ENCODE results near the gene PLK2. TPM values are rescaled to one million over a fixed set of nuclear protein-coding genes. Genes with fewer than 3 reads are reported as not detected.

Gene PLK2
- polyA plus RNA-seq, 2 donors = 21.5 to 24.4 TPM

- Histone ChIP-seq H3K4me1 (ENCODE audit: control insufficient read depth in 2 of 2, insufficient read depth in 2 of 2, low read length in 1 of 2) (peaks cover 0 to 4% of the 10 kb centered on the region in 2 donors), H3K36me3 (ENCODE audit: control insufficient read depth in 2 of 2, insufficient read depth in 2 of 2, low read length in 1 of 2) (peaks cover 6 to 11% of the 10 kb centered on the region in 2 donors), H3K4me3 (ENCODE audit: low read depth in 1 of 2, low read length in 2 of 2) (no peak overlapping the region), H3K9me3 (ENCODE audit: control insufficient read depth in 2 of 2, insufficient read depth in 1 of 2, low read depth in 1 of 2, low read length in 1 of 2) (no peaks in the 10 kb centered on the region), H3K27me3 (ENCODE audit: control insufficient read depth in 1 of 2, insufficient read depth in 2 of 2, low read length in 2 of 2) (no peaks in the 10 kb centered on the region), H3K27ac (ENCODE audit: low read depth in 2 of 2, low read length in 1 of 2) (peak overlapping the region in 1 of 2 donors; percentile 34)
- WGBS, 2 donors = 67 to 83% methylated on average over 1 of the region's 1 CpG
These were observed 5.9 kb downstream of the PLK2 start for GRCh38 chr5:58454025-58454424.

DNA sequence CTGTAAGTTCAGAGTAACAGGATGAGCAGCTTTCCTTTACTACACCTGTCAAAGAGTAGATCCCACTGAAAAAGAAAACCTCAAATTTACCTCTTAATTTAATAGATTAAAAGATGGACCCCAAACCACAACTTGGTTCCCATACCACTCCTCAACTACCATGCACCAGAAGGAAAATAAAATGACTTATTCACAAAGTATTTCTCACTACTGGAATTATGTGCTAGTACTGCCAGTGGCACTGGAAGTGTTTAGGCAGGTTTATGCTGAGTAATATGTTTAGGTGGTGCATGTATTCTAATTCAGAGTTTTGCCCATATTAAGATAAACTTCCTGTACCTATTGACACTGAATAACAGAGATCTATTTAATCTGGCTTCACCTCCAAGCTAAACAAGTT lies 6.6 kb downstream of the PLK2 start:
- Histone ChIP-seq H3K27me3 (ENCODE audit: control insufficient read depth in 1 of 2, insufficient read depth in 2 of 2, low read length in 2 of 2) (no peaks in the 10 kb centered on the region), H3K27ac (ENCODE audit: low read depth in 2 of 2, low read length in 1 of 2) (no peak overlapping the region), H3K4me1 (ENCODE audit: control insufficient read depth in 2 of 2, insufficient read depth in 2 of 2, low read length in 1 of 2) (peaks cover 0 to 4% of the 10 kb centered on the region in 2 donors), H3K4me3 (ENCODE audit: low read depth in 1 of 2, low read length in 2 of 2) (no peak overlapping the region), H3K36me3 (ENCODE audit: control insufficient read depth in 2 of 2, insufficient read depth in 2 of 2, low read length in 1 of 2) (peaks cover 6 to 11% of the 10 kb centered on the region in 2 donors), H3K9me3 (ENCODE audit: control insufficient read depth in 2 of 2, insufficient read depth in 1 of 2, low read depth in 1 of 2, low read length in 1 of 2) (no peaks in the 10 kb centered on the region)

DNA sequence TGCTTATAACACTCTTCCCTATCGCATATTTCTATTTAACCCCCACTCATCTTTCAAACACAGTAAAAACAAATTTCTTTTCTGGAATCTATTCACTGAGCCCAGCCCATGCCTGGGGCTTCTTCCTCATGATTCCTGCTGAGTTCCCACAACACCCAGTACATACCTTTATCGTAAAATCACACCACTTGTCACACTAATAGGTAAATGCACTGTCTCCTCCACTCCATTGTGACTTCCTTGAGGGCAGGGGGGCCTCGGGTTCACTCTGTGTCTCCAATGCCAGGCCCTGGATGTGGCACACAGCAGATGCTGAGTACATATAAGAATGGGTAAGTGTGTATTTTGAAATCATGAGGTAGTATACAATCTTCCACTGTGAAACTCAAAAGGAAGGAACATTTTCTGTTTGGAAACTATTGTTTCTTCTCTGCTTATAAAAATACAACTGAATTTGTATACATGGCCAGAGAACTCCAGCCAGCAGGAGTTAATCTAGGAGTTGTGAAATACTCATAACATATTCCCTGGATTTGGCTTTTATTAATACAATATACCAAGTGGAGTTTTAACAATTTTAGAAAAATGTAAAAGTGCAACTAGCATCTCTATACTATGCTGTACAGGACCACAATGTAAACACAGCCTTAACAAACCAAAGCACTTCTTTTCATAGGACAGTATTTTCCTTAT lies 7.2 kb downstream of the PLK2 start:
- H3K4me1 ChIP-seq (ENCODE audit: control insufficient read depth in 2 of 2, insufficient read depth in 2 of 2, low read length in 1 of 2) = peaks cover 0 to 4% of the 10 kb centered on the region in 2 donors
- 57 to 66% methylated on average over 3 of the region's 3 CpGs for WGBS, 2 donors
- H3K27ac ChIP-seq (ENCODE audit: low read depth in 2 of 2, low read length in 1 of 2) = peak overlapping the region; percentile 66 to 71

DNA sequence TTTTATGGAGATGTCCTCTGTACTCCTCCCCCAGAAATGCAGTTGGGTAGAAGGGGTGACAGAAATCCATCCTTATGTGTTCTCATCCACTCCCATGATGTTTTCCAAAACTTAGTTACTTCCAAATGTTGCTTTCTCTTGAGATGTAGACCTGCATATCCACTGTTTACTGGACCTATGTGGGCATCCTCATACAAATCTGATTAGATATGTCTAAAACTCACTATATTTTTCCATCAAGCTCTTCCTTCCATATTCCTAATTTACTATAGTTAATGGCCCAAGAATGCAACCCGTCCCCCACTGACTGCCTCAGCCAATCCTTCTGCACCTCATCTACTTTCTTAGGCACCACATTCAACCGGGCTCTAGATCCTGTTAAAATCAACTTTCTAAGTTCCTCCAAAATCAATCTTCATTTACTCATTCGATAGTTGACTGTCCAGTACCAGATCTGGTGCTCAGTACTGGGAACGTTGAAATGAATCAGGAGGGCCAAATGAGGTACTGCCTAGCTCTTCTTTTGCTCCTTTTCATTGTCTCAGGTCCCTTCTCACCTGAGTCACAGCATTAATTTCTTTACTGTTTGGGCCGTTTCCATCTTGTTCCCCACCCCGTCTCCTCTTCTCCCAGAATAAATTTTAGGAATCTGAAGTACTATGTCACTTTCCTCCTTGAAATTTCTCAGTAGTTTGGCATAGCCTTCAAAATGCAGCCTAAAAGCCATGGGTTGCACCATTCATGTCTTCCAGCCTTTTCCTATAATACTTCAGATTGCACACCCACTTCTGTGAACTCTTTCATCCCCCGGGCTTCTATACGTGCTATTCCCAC lies 7.9 kb downstream of the PLK2 start:
- WGBS, 2 donors = 75 to 84% methylated on average over 8 of the region's 8 CpGs
- Histone ChIP-seq H3K9me3 (ENCODE audit: control insufficient read depth in 2 of 2, insufficient read depth in 1 of 2, low read depth in 1 of 2, low read length in 1 of 2) (no peaks in the 10 kb centered on the region), H3K4me1 (ENCODE audit: control insufficient read depth in 2 of 2, insufficient read depth in 2 of 2, low read length in 1 of 2) (peaks cover 0 to 4% of the 10 kb centered on the region in 2 donors), H3K27ac (ENCODE audit: low read depth in 2 of 2, low read length in 1 of 2) (no peak overlapping the region), H3K4me3 (ENCODE audit: low read depth in 1 of 2, low read length in 2 of 2) (no peak overlapping the region), H3K27me3 (ENCODE audit: control insufficient read depth in 1 of 2, insufficient read depth in 2 of 2, low read length in 2 of 2) (no peaks in the 10 kb centered on the region), H3K36me3 (ENCODE audit: control insufficient read depth in 2 of 2, insufficient read depth in 2 of 2, low read length in 1 of 2) (peaks cover 6 to 11% of the 10 kb centered on the region in 2 donors)

More for the DNA sequence above, 7.2 kb downstream of the PLK2 start:
- H3K4me3 ChIP-seq (ENCODE audit: low read depth in 1 of 2, low read length in 2 of 2) = no peak overlapping the region
- peaks cover 6 to 11% of the 10 kb centered on the region in 2 donors for H3K36me3 ChIP-seq (ENCODE audit: control insufficient read depth in 2 of 2, insufficient read depth in 2 of 2, low read length in 1 of 2)
- no peaks in the 10 kb centered on the region for H3K9me3 ChIP-seq (ENCODE audit: control insufficient read depth in 2 of 2, insufficient read depth in 1 of 2, low read depth in 1 of 2, low read length in 1 of 2)
- no peaks in the 10 kb centered on the region for H3K27me3 ChIP-seq (ENCODE audit: control insufficient read depth in 1 of 2, insufficient read depth in 2 of 2, low read length in 2 of 2)

GRCh38 chr5:58450811-58451629 lies 8.9 kb downstream of the PLK2 start:
- 72 to 75% methylated on average over 10 of the region's 10 CpGs for WGBS, 2 donors
- no peaks in the 10 kb centered on the region for H3K27me3 ChIP-seq (ENCODE audit: control insufficient read depth in 1 of 2, insufficient read depth in 2 of 2, low read length in 2 of 2)
- no peak overlapping the region for H3K27ac ChIP-seq (ENCODE audit: low read depth in 2 of 2, low read length in 1 of 2)
- peaks cover 3% of the 10 kb centered on the region in 2 donors for H3K9me3 ChIP-seq (ENCODE audit: control insufficient read depth in 2 of 2, insufficient read depth in 1 of 2, low read depth in 1 of 2, low read length in 1 of 2)
- peaks cover 0 to 4% of the 10 kb centered on the region in 2 donors for H3K4me1 ChIP-seq (ENCODE audit: control insufficient read depth in 2 of 2, insufficient read depth in 2 of 2, low read length in 1 of 2)
- peaks cover 6 to 9% of the 10 kb centered on the region in 2 donors for H3K36me3 ChIP-seq (ENCODE audit: control insufficient read depth in 2 of 2, insufficient read depth in 2 of 2, low read length in 1 of 2)
- no peak overlapping the region for H3K4me3 ChIP-seq (ENCODE audit: low read depth in 1 of 2, low read length in 2 of 2)

DNA sequence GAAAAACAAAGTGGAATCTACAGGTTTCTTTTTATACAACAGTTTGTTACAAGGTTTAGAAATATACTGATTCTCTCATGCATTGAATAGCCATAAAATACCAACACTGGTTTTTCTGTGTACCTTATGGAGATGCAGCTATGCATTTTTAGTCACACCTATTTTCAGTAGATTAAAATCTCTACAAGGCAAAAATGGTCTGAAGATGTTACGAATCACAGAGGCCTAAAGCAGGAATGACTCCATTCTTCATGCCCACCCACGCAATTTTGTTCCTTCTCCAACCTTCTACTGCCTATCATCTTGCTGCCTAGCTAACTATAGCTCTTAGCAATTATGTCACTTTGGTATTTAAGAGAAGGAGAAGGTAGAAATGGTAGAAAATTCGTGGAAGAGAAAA lies 9.9 kb downstream of the PLK2 start:
- 70 to 78% methylated on average over 3 of the region's 3 CpGs for WGBS, 2 donors
- Histone ChIP-seq H3K9me3 (ENCODE audit: control insufficient read depth in 2 of 2, insufficient read depth in 1 of 2, low read depth in 1 of 2, low read length in 1 of 2) (peaks cover 3% of the 10 kb centered on the region in 2 donors), H3K27ac (ENCODE audit: low read depth in 2 of 2, low read length in 1 of 2) (no peak overlapping the region), H3K4me1 (ENCODE audit: control insufficient read depth in 2 of 2, insufficient read depth in 2 of 2, low read length in 1 of 2) (peaks cover 0 to 2% of the 10 kb centered on the region in 2 donors), H3K4me3 (ENCODE audit: low read depth in 1 of 2, low read length in 2 of 2) (no peak overlapping the region), H3K36me3 (ENCODE audit: control insufficient read depth in 2 of 2, insufficient read depth in 2 of 2, low read length in 1 of 2) (peaks cover 3% of the 10 kb centered on the region in 2 donors), H3K27me3 (ENCODE audit: control insufficient read depth in 1 of 2, insufficient read depth in 2 of 2, low read length in 2 of 2) (no peaks in the 10 kb centered on the region)

DNA sequence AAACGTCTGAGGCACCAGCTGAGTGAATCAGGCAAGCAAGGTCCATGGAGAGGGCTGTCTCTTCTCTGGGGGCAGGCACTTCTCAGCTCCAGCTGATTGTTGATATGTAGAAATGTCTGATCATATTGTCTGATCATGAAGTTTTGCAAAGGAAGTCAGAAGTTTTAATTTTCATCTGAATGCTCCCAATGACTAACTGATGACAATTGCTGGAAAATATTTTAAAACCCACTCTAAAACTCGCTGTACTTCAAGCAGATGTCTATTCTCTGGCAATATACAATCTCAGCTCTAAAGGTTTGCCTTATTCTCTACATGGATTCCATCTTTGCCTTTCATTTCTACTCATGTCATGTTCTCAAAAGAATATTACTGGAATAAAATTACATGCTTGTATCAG lies 12.7 kb downstream of the PLK2 start:
- WGBS, 2 donors = 69 to 77% methylated on average over 2 of the region's 2 CpGs
- no peaks in the 10 kb centered on the region for H3K36me3 ChIP-seq (ENCODE audit: control insufficient read depth in 2 of 2, insufficient read depth in 2 of 2, low read length in 1 of 2)
- H3K27ac ChIP-seq (ENCODE audit: low read depth in 2 of 2, low read length in 1 of 2) = no peak overlapping the region
- peaks cover 3% of the 10 kb centered on the region in 2 donors for H3K9me3 ChIP-seq (ENCODE audit: control insufficient read depth in 2 of 2, insufficient read depth in 1 of 2, low read depth in 1 of 2, low read length in 1 of 2)
- no peaks in the 10 kb centered on the region for H3K27me3 ChIP-seq (ENCODE audit: control insufficient read depth in 1 of 2, insufficient read depth in 2 of 2, low read length in 2 of 2)
- no peaks in the 10 kb centered on the region for H3K4me1 ChIP-seq (ENCODE audit: control insufficient read depth in 2 of 2, insufficient read depth in 2 of 2, low read length in 1 of 2)
- no peak overlapping the region for H3K4me3 ChIP-seq (ENCODE audit: low read depth in 1 of 2, low read length in 2 of 2)

DNA sequence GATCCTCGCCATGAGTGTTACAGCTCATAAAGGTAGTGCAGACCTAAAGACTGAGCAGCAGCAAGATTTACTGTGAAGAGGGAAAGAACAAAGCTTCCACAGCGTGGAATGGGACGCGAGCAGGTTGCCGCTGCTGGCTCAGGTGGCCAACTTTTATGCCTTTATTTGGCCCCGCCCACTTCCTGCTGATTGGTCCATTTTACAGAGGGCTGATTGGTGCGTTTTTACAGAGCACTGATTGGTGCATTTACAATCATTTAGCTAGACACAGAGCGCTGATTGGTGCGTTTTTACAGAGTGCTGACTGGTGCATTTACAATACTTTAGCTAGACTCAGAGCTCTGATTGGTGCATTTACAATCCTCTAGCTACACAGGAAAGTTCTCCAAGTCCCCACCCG lies 13.9 kb downstream of the PLK2 start:
- WGBS, 2 donors = 88 to 94% methylated on average over 10 of the region's 10 CpGs
- H3K4me1 ChIP-seq (ENCODE audit: control insufficient read depth in 2 of 2, insufficient read depth in 2 of 2, low read length in 1 of 2) = no peaks in the 10 kb centered on the region
- no peaks in the 10 kb centered on the region for H3K36me3 ChIP-seq (ENCODE audit: control insufficient read depth in 2 of 2, insufficient read depth in 2 of 2, low read length in 1 of 2)
- no peak overlapping the region for H3K27ac ChIP-seq (ENCODE audit: low read depth in 2 of 2, low read length in 1 of 2)
- no peaks in the 10 kb centered on the region for H3K27me3 ChIP-seq (ENCODE audit: control insufficient read depth in 1 of 2, insufficient read depth in 2 of 2, low read length in 2 of 2)
- peaks cover 3% of the 10 kb centered on the region in 2 donors for H3K9me3 ChIP-seq (ENCODE audit: control insufficient read depth in 2 of 2, insufficient read depth in 1 of 2, low read depth in 1 of 2, low read length in 1 of 2)
- no peak overlapping the region for H3K4me3 ChIP-seq (ENCODE audit: low read depth in 1 of 2, low read length in 2 of 2)

GRCh38 chr5:58444805-58445204 lies 15.1 kb downstream of the PLK2 start:
- Histone ChIP-seq H3K27ac (ENCODE audit: low read depth in 2 of 2, low read length in 1 of 2) (no peak overlapping the region), H3K4me3 (ENCODE audit: low read depth in 1 of 2, low read length in 2 of 2) (no peak overlapping the region)

More at GRCh38 chr5:58444805-58445204, 15.1 kb downstream of the PLK2 start:
- H3K4me1 ChIP-seq (ENCODE audit: control insufficient read depth in 2 of 2, insufficient read depth in 2 of 2, low read length in 1 of 2) = no peaks in the 10 kb centered on the region
- no peaks in the 10 kb centered on the region for H3K36me3 ChIP-seq (ENCODE audit: control insufficient read depth in 2 of 2, insufficient read depth in 2 of 2, low read length in 1 of 2)
- H3K27me3 ChIP-seq (ENCODE audit: control insufficient read depth in 1 of 2, insufficient read depth in 2 of 2, low read length in 2 of 2) = no peaks in the 10 kb centered on the region
- H3K9me3 ChIP-seq (ENCODE audit: control insufficient read depth in 2 of 2, insufficient read depth in 1 of 2, low read depth in 1 of 2, low read length in 1 of 2) = peaks cover 3% of the 10 kb centered on the region in 2 donors

All from esophagus (tissue), 2 donors.